Ovary (tissue), 9 donors: ENCODE results near the gene KCNMA1. TPM values are rescaled to one million over a fixed set of nuclear protein-coding genes. Genes with fewer than 3 reads are reported as not detected.
A peak's percentile ranks its signal among the peaks of the same experiment; 100 is the strongest.

Experiments used
- DNase-seq, 5 donors: peaks; one replicate each; pipeline ENCODE4 v3.0.0-alpha.2; 2019 to 2020
- H3K27ac ChIP-seq, 2 donors: fragments of 200-600 bp; one replicate each; pipeline versions ENCODE4 v1.5.1 to v1.8.0; 2019 to 2022
- H3K27me3 ChIP-seq: fragments of 200-600 bp; one replicate; pipeline ENCODE4 v1.8.0; 2022
- H3K36me3 ChIP-seq: fragments of 200-600 bp; sonication (generic); one replicate; pipeline ENCODE4 v1.5.1; 2019
- H3K4me1 ChIP-seq: one replicate; pipeline ENCODE4 v1.8.1; 2013; ENCODE audit warnings: mild to moderate bottlenecking, moderate library complexity; ENCODE audit not compliant: insufficient read depth
- H3K4me3 ChIP-seq: fragments of 200-600 bp; sonication (generic); one replicate; pipeline ENCODE4 v1.5.1; 2017
- H3K9me3 ChIP-seq, 2 donors: fragments of 200-600 bp in 1 of 2; sonication (generic) in 1 of 2; one replicate each; pipeline versions ENCODE4 v1.5.1 to v1.8.1; 2013 to 2019; ENCODE audit warnings: mild to moderate bottlenecking in 1 of 2, moderate library complexity in 1 of 2
- CTCF ChIP-seq, 3 donors: fragments of 450-650 bp in 2 of 3; fragments of 200-600 bp in 1 of 3; IDR thresholded peaks; one replicate each; pipeline versions ENCODE4 v1.5.1 to v1.8.0; 2016 to 2022; ENCODE audit warnings: antibody characterized with exemption in 3 of 3, mild to moderate bottlenecking in 1 of 3
- EP300 ChIP-seq: sonication (generic); formaldehyde crosslinking; IDR thresholded peaks from one replicate; pipeline ENCODE4 v1.6.1; 2017; ENCODE audit warnings: antibody characterized with exemption
- POLR2A ChIP-seq: fragments of 450-650 bp; IDR thresholded peaks from one replicate; pipeline ENCODE4 v1.6.1; 2017; ENCODE audit warnings: antibody characterized with exemption, mild to moderate bottlenecking, moderate library complexity
- WGBS, 3 donors: extraction: QIAGEN DNeasy Blood & Tissue Kit in 1 of 3; methylation state at CpG; one replicate each; pipeline versions ENCODE4 v1.1.5 to v1.1.7; 2013 to 2017; 5-methylcytosine and 5-hydroxymethylcytosine counted together
- intact Hi-C, 4 donors: fragments of 100-400 bp; cut with DNase I; formaldehyde crosslinking; loops; one replicate each; pipeline versions ENCODE4 v1.11.0 to v1.15.1; 2022 to 2023
- polyA plus RNA-seq, 2 donors: library from polyadenylated mRNA; stranded (reverse); fragments of 200-250 nt in 1 of 2; fragments of 350-450 nt in 1 of 2; fragmentation: Illumina TruSeq in 1 of 2; extraction: RNeasy Lipid Tissue Mini Kit (QIAGEN cat#74804) in 1 of 2; gene quantifications; one replicate each; pipeline ENCODE4 v1.2.3, GENCODE V29; 2013 to 2014
- total RNA-seq, 7 donors: library from RNA; depleted of rRNA in 2 of 7; stranded (reverse); fragments of >200 nt in 2 of 7; fragmentation: NEBNext Ultra II Directional in 3 of 7; extraction: Animal tissue kit (Norgen Biotek cat#: 25700) in 3 of 7; gene quantifications; one replicate each; pipeline versions ENCODE4 v1.1.0 to v1.2.4, GENCODE V29; 2016 to 2023
- donor health status: DM: no; HTN: no; CAD: no; lungs with moderate emphysema.
- donor health status: DM: no; HTN: no; CAD: no.
- donor health status: Bipolar disorder and iron deficiency.
- donor health status: DM: yes; HTN: yes; CAD: no.
- donor health status: DM: no; HTN: no; CAD: no.
- donor health status: DM: yes; HTN: yes; CAD: no.

The KCNMA1 gene
- total and polyA plus RNA-seq, 9 donors: 7.0 to 83.8 (median 25.1) TPM

- no peak for TF ChIP-seq CTCF (IDR thresholded peaks at IDR 0.05)
- TF ChIP-seq EP300: no peak
- TF ChIP-seq POLR2A: no peak
- 36 to 44% (median 40%) methylated on average over 4 of the region's 4 CpGs for WGBS, 3 donors
Measured at GRCh38 chr10:77601488-77601887, 36.1 kb downstream of the KCNMA1 start.

GRCh38 chr10:77600640-77601039 lies 37.0 kb downstream of the KCNMA1 start:
- no peaks in the 10 kb centered on the region for H3K27me3 ChIP-seq
- no peaks in the 10 kb centered on the region for H3K4me1 ChIP-seq
- no peaks in the 10 kb centered on the region for H3K9me3 ChIP-seq
- intact Hi-C loops: no loop called here
- no peak for TF ChIP-seq EP300
- no peak for TF ChIP-seq CTCF (IDR thresholded peaks at IDR 0.05)
- no peak for TF ChIP-seq POLR2A
- no peaks in the 10 kb centered on the region for H3K36me3 ChIP-seq
- 95 to 96% (median 95%) methylated on average over 6 of the region's 6 CpGs for WGBS, 3 donors
- no peak overlapping the region for H3K4me3 ChIP-seq
- DNase-seq: no peak
- H3K27ac ChIP-seq: no peak overlapping the region

More at GRCh38 chr10:77601488-77601887, 36.1 kb downstream of the KCNMA1 start:
- Histone ChIP-seq H3K27ac (no peak overlapping the region), H3K36me3 (no peaks in the 10 kb centered on the region), H3K4me3 (no peak overlapping the region), H3K4me1 (no peaks in the 10 kb centered on the region), H3K9me3 (no peaks in the 10 kb centered on the region), H3K27me3 (no peaks in the 10 kb centered on the region)
- DNase-seq: peak in 1 of 5 donors; percentile 19
- intact Hi-C loops: no loop called here

- TF ChIP-seq CTCF (IDR thresholded peaks at IDR 0.05): no peak
- no peak for TF ChIP-seq POLR2A
- DNase-seq: no peak
- no peaks in the 10 kb centered on the region for H3K4me1 ChIP-seq
- WGBS, 3 donors: 80 to 96% (median 93%) methylated on average over 4 of the region's 4 CpGs
- H3K27me3 ChIP-seq: no peaks in the 10 kb centered on the region
- no peaks in the 10 kb centered on the region for H3K9me3 ChIP-seq
- no peaks in the 10 kb centered on the region for H3K36me3 ChIP-seq
- intact Hi-C loops: no loop called here
- no peak overlapping the region for H3K27ac ChIP-seq
- H3K4me3 ChIP-seq: no peak overlapping the region
Measured at GRCh38 chr10:77599651-77600050, 38.0 kb downstream of the KCNMA1 start.

- Histone ChIP-seq H3K4me1 (no peaks in the 10 kb centered on the region), H3K9me3 (no peaks in the 10 kb centered on the region), H3K27ac (no peak overlapping the region), H3K4me3 (no peak overlapping the region), H3K27me3 (no peaks in the 10 kb centered on the region), H3K36me3 (no peaks in the 10 kb centered on the region)
- intact Hi-C loops: no loop called here
- TF ChIP-seq POLR2A (no peak), CTCF (IDR thresholded peaks at IDR 0.05) (no peak), EP300 (no peak)
- DNase-seq: no peak
- WGBS, 3 donors: 41 to 54% (median 53%) methylated on average over 7 of the region's 7 CpGs
Measured at GRCh38 chr10:77598606-77599005, 39.0 kb downstream of the KCNMA1 start.

- Histone ChIP-seq H3K4me1 (no peaks in the 10 kb centered on the region), H3K4me3 (no peak overlapping the region), H3K27me3 (no peaks in the 10 kb centered on the region), H3K27ac (no peak overlapping the region), H3K36me3 (no peaks in the 10 kb centered on the region), H3K9me3 (no peaks in the 10 kb centered on the region)
- DNase-seq: no peak
- TF ChIP-seq EP300: no peak
- no peak for TF ChIP-seq CTCF (IDR thresholded peaks at IDR 0.05)
- TF ChIP-seq POLR2A: no peak
- intact Hi-C loops: no loop called here
Measured at GRCh38 chr10:77597560-77597959, 40.0 kb downstream of the KCNMA1 start.
